Suprapubic skin (tissue), 4 donors: ENCODE measurements around the gene TBX6. TPM values are rescaled to one million over a fixed set of nuclear protein-coding genes. Genes with fewer than 3 reads are reported as not detected.
A peak's percentile ranks its signal among the peaks of the same experiment; 100 is the strongest.

ENCODE experiments used
- DNase-seq, 2 donors: peaks; one replicate each; pipeline ENCODE4 v3.0.0-alpha.2; 2019; ENCODE audit warnings: low spot score in 2 of 2
- H3K27ac ChIP-seq: fragments of 200-600 bp; sonication (generic); one replicate; pipeline ENCODE4 v1.5.1; 2019
- H3K27me3 ChIP-seq: fragments of 200-600 bp; sonication (generic); one replicate; pipeline ENCODE4 v1.5.1; 2019
- H3K36me3 ChIP-seq: fragments of 200-600 bp; sonication (generic); one replicate; pipeline ENCODE4 v1.5.1; 2019
- H3K4me1 ChIP-seq: fragments of 200-600 bp; sonication (generic); one replicate; pipeline ENCODE4 v1.5.1; 2019
- H3K4me3 ChIP-seq: fragments of 200-600 bp; sonication (generic); one replicate; pipeline ENCODE4 v1.5.1; 2019; ENCODE audit warnings: mild to moderate bottlenecking
- H3K9me3 ChIP-seq: fragments of 200-600 bp; sonication (generic); one replicate; pipeline ENCODE4 v1.5.1; 2019
- CTCF ChIP-seq, 2 donors: fragments of 200-600 bp in 1 of 2; fragments of 450-650 bp in 1 of 2; sonication (generic) in 1 of 2; IDR thresholded peaks; one replicate each; pipeline ENCODE4 v1.5.1; 2016 to 2019; ENCODE audit warnings: antibody characterized with exemption in 2 of 2, mild to moderate bottlenecking in 1 of 2, moderate library complexity in 1 of 2
- EP300 ChIP-seq: sonication (generic); formaldehyde crosslinking; IDR thresholded peaks from one replicate; pipeline ENCODE4 v1.6.1; 2017; ENCODE audit warnings: antibody characterized with exemption
- POLR2A ChIP-seq, 2 donors: fragments of 450-650 bp; IDR thresholded peaks; one replicate each; pipeline ENCODE4 v1.6.1; 2017; ENCODE audit warnings: antibody characterized with exemption in 2 of 2, mild to moderate bottlenecking in 2 of 2, moderate library complexity in 2 of 2
- POLR2AphosphoS5 ChIP-seq, 3 donors: sonication (generic); formaldehyde crosslinking; IDR thresholded peaks; one replicate each; pipeline ENCODE4 v1.6.1; 2017; ENCODE audit warnings: antibody characterized with exemption in 3 of 3
- WGBS: methylation state at CpG from one replicate; pipeline ENCODE4 v1.1.5; 2018; 5-methylcytosine and 5-hydroxymethylcytosine counted together
- total RNA-seq, 4 donors: library from RNA; depleted of rRNA; stranded (reverse); fragments of >200 nt; gene quantifications; one replicate each; pipeline ENCODE4 v1.1.0, GENCODE V29; 2016

Gene TBX6, protein sequence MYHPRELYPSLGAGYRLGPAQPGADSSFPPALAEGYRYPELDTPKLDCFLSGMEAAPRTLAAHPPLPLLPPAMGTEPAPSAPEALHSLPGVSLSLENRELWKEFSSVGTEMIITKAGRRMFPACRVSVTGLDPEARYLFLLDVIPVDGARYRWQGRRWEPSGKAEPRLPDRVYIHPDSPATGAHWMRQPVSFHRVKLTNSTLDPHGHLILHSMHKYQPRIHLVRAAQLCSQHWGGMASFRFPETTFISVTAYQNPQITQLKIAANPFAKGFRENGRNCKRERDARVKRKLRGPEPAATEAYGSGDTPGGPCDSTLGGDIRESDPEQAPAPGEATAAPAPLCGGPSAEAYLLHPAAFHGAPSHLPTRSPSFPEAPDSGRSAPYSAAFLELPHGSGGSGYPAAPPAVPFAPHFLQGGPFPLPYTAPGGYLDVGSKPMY
- total RNA-seq, result 1 to 10 TPM; 2.7 to 7.6 (median 4.7) TPM

DNA sequence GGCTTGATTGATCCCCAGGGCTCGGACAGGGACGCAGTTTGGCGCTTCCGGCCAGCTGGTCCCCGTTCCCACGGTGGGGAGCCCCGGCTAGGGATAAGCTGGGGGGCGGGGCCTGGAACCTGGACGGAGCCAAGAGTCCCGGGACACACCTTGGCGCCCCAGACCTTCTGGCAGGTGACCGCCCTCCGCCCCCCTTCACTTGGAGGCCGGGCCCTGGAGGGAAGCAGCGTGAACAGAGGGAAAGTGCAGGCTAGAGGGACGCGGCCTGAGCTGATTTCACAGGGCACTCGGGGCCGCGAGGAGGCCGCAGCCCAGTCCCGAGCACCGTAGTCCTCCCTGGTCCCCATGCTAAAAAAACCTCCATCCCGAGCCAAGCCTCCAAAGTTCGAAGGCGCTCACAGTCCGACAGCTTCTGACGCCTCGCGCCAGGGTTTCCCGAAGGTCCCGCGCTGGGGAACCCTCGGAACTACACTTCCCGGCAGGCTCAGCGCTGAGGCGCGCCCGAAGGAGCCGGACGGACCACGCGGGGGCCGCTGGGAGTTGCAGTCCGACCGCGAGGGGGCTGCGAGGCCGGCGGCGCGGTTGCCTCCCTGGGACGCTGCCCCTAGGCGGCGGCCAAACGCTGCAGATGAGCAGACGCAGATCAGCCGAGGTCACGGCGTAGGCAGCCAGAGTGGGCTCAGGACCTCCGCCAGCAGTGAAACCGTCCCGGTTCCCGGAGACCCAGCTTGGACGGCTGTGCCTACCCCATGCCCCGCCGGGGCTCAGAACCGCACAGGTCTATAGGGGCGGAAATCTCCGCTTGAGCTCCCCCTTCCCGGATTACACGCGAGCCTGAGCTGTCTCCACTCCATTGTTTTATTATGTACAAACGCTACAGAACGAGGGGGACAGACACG is at the start of gene TBX6:
TBX6 (minus strand) TSS at position 451 of the 899 bp plus-strand sequence. CDS start 731 bp downstream, outside the sequence.
- Histone ChIP-seq H3K27me3 (no peaks in the 10 kb centered on the region), H3K4me3 (peak within 1 kb of the TSS; percentile 67), H3K9me3 (no peaks in the 10 kb centered on the region), H3K4me1 (peaks cover 68% of the 10 kb centered on the region), H3K27ac (peak within 1 kb of the TSS; percentile 82), H3K36me3 (peaks cover 12% of the 10 kb centered on the region)
- 3% methylated on average over 30 of the region's 76 CpGs for WGBS
- TF ChIP-seq CTCF (IDR thresholded peaks at IDR 0.05), result peak; percentile 67 to 81
- TF ChIP-seq POLR2AphosphoS5 (IDR thresholded peaks at IDR 0.05), result peak in 2 of 3 donors; percentile 59 to 93
- TF ChIP-seq EP300, result no peak
- peak; percentile 94 to 95 for DNase-seq

- Histone ChIP-seq H3K4me3 (no peak overlapping the region), H3K9me3 (no peaks in the 10 kb centered on the region), H3K27ac (no peak overlapping the region), H3K27me3 (no peaks in the 10 kb centered on the region), H3K36me3 (no peaks in the 10 kb centered on the region), H3K4me1 (no peaks in the 10 kb centered on the region)
- TF ChIP-seq POLR2AphosphoS5 (IDR thresholded peaks at IDR 0.05), result no peak
- TF ChIP-seq CTCF (IDR thresholded peaks at IDR 0.05), result no peak
- TF ChIP-seq POLR2A (IDR thresholded peaks at IDR 0.05), result no peak
- no peak for TF ChIP-seq EP300
- WGBS, result 80% methylated on average over 13 of the region's 13 CpGs
- DNase-seq, result no peak
Measured at GRCh38 chr16:30139583-30140481, 48.1 kb upstream of the TBX6 start.

GRCh38 chr16:30137897-30138296 is 46.2 kb upstream of the TBX6 start:
- no peak overlapping the region for H3K27ac ChIP-seq
- no peak overlapping the region for H3K4me3 ChIP-seq
- 69% methylated on average over 8 of the region's 8 CpGs for WGBS
- TF ChIP-seq POLR2AphosphoS5 (IDR thresholded peaks at IDR 0.05), result no peak
- no peak for TF ChIP-seq POLR2A (IDR thresholded peaks at IDR 0.05)
- TF ChIP-seq EP300, result no peak
- TF ChIP-seq CTCF (IDR thresholded peaks at IDR 0.05), result no peak
- no peaks in the 10 kb centered on the region for H3K36me3 ChIP-seq
- H3K4me1 ChIP-seq, result no peaks in the 10 kb centered on the region
- no peaks in the 10 kb centered on the region for H3K9me3 ChIP-seq
- DNase-seq, result no peak
- H3K27me3 ChIP-seq, result no peaks in the 10 kb centered on the region

DNA sequence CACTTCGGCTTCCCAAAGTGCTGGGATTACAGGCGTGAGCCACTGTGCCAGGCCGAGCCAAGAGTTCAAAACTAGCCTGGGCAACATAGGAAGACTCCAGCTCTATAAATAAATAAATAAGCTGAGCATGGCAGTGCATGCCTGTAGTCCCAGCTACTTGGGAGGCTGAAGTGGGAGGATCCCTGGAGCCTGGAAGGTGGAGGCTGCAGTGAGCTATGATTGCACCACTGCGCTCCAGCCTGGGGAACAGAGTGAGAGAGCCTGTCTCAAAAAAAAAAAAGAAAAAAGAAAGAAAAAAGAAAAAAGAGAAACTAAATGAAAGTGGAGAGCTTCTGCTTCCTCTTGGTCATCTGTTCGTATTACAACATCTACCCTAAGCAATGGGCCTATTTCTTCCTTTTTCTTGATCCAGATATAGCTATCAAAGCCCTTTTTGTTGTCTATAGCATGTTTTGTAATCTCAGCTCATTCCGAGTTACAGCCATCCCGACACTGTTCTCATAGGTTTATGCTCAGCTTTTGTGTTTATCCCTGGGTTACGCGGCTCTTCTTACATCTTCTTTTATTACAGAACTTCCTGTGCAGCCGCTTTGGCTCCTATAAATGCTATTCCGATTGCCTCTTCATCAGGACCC is 45.4 kb upstream of the TBX6 start:
- 81% methylated on average over 11 of the region's 11 CpGs for WGBS
- DNase-seq, result no peak

More for the DNA sequence above, 45.4 kb upstream of the TBX6 start:
- TF ChIP-seq POLR2AphosphoS5 (IDR thresholded peaks at IDR 0.05) (no peak), CTCF (IDR thresholded peaks at IDR 0.05) (no peak)
- Histone ChIP-seq H3K27ac (no peak overlapping the region), H3K4me3 (no peak overlapping the region), H3K9me3 (no peaks in the 10 kb centered on the region), H3K27me3 (no peaks in the 10 kb centered on the region), H3K4me1 (no peaks in the 10 kb centered on the region), H3K36me3 (no peaks in the 10 kb centered on the region)
